ENCODE measurements around the gene CCS.
A peak's percentile ranks its signal among the peaks of the same experiment; 100 is the strongest.

The CCS gene

GRCh38 chr11:66592457-66593302 lies at the start of gene CCS, which contains the start of gene CCDC87:
TSS of gene CCS (plus strand) at chr11:66593185. CDS start at chr11:66593262, 77 bp downstream.
TSS of gene CCDC87 (minus strand) at chr11:66593063. CDS start at chr11:66593015, 48 bp downstream.
- DNase-seq, result peak; percentile 99

DNA sequence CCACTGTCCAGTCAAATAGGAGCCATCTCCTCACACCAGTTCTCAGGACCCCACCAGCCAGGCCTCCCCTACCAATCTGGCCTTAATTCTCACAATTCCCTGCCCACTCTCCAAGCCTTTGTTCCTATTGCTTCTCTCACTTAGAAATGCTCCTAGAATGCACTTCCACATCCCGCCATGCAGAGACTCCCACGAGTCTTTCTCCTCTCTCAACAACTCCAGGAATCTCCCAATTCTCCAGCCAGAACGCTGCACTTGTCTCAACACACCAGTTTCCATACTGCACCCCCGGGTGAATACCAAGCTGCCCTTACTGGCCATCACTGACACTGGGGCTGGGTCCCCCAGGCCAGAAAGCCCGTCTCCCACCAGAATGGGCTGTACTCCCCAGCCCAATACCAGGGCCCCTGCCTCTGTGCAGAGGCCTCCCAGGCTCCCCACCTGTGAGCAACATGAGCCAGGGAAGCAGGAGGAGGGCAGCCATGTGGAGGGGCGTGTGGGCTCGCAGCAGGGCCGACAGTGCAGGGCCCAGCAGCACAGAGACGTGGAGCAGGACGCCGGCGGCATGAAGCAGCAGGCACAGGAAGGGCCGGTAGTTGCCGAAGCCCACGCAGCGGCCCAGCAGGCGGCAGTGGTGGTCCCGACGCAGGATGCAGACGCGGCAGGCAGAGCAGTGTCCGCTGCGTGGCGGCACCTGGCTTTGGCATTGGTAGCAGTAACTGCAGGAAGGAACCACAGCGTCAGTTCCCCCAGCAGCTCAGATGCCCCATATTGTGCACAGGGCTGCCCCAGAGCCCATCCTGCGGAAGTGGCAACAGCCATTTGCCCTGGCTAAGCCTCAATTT lies 49.5 kb upstream of the CCS start:
- peak; percentile 57 for DNase-seq

DNA sequence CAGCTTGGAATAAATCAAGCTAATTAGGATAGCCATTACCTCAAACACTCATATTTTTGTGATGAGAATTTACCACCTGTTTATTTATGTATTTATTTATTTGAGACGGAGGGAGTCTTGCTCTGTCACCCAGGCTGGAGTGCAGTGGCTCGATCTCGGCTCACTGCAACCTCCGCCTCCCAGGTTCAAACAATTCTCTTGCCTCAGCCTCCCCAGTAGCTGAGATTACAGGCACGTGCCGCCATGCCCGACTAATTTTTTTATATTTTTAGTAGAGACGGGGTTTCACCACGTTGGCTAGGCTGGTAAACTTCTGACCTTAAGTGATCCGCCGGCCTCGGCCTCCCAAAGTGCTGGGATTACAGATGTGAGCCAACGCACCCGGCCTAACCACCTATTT lies 48.0 kb upstream of the CCS start:
- peak; percentile 35 for DNase-seq

DNA sequence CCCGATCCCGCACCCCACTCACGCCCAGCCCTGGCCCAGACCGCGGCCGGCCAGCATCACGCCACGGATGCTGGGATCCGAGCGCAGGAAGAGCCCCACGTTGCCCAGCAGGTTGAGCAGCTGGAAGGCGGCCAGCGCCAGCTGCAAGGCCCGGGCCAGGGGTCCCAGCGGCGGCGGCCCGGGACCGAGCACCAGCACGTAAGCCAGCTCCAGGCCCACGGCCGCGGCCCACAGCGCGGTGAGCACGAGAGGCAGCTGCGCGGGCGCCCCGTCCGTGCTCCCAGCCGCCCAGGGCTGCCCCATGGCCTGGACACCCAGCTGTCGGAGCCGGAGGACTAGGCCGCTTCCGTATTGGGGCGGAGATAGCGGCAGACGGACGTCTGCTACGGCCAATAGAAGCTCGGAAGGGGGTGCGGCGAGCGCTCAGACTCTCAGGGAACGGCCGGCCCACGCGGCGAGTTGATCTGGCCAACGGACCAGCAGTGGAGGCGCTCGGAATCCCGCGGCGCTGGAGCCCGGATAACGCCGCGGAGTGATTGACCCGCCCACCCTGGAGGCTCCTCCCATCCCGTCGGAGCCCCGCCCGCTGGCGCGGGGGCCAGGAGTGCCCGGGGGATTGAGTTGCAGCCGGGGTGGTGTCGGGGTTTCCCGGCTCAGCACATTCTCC lies 47.2 kb upstream of the CCS start, which contains the start of gene ZDHHC24:
TSS of gene ZDHHC24 (minus strand) at position 348 of the 667 bp plus-strand sequence. CDS start at position 303, 45 bp downstream.
- peak; percentile 99 for DNase-seq

DNA sequence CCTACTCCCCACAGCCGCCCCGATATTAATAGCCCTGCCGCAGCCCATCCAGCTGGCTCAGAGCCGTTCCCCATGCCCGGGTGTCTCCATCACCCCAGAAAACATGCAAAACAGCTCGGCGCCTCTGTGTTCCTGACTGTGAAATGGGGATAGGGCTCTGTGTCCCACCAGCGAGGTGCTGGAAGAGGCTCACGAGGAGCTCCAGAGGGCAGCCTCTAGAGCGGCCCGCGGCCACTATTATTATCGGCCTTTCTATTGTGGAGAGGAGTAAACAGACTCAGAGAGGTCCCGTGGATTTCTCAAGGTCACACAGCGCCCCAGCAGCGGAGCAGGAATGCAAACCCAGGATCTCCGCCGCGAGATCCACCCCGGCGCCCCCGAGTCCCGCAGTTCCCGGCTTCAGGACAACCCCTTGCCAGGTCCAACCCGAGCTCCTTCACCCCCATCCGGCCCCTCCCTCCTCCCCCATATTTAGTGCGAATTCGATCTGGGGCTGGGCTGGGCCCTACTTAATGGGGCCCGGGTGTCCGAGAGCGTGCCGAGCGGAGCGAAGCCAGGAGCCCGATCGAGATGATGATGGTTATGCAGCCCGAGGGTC lies 46.5 kb upstream of the CCS start, which contains the start of gene ACTN3:
TSS of gene ACTN3 (plus strand) at position 536 of the 598 bp plus-strand sequence. CDS start at position 571, 35 bp downstream.
- no peak for DNase-seq

- DNase-seq, result no peak
These were observed 45.9 kb upstream of the CCS start for GRCh38 chr11:66546966-66547661.

GRCh38 chr11:66547662-66548009 lies 45.3 kb upstream of the CCS start:
- DNase-seq, result no peak

- DNase-seq, result no peak
These were observed 44.9 kb upstream of the CCS start for GRCh38 chr11:66548041-66548440.

DNA sequence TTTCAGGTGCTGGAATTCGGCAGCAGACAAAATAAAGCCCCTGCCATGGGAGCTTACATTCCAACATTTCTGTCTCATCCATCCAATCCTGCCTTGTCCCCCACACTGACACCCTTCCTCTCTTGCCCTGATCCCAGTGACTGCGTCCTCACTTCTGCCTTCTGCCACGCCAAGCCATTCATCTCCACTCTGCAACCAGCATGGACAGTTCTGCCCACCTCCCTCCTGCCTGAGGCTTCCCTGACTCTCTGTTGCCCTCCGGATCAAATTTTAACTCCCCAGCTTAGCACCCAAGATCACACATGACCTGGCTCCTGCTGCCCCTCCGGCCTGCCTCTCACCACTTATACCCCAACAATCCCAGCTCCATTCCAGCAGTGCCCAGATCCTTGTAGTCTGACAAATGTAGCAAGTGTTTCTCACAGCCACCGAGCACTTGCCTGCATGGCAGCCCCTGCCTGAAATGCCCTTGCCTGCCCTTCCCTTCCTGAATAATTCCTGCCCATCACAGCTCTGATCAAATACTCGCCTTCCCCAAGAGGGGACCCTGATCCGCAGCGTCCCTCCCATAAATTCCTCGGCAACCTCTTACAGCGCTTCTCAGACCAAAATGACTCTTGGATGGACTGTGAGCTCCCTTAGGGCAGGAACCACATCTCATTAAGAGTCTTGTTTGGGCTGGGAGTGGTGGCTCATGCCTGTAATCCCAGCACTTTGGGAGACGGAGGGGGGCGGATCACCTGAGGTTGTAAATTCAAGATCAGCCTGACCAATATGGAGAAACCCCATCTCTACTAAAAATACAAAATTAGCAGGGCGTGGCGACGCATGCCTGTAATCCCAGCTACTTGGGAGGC lies 44.0 kb upstream of the CCS start:
- DNase-seq, result no peak

DNA sequence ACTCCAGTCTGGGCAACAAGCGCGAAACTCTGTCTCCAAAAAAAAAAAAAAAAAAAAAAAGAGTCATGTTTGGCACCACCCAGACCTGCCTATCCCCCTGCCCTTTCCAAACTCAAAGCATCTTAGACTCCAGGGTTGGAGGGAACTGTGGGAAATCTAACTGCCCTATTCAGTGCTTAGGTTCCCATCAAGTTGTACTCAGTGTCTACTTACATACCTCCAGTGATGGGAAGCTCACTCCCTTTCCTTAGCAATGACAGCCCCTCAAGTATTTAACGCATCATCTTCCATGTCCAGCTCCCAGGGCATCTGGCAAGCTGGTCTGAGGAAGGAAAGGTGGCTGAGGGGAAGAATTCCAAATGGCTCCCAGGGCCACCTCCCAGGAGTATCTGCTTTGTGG lies 43.3 kb upstream of the CCS start:
- DNase-seq, result no peak

- no peak for DNase-seq
These were observed 42.1 kb upstream of the CCS start for GRCh38 chr11:66550887-66551286.

DNA sequence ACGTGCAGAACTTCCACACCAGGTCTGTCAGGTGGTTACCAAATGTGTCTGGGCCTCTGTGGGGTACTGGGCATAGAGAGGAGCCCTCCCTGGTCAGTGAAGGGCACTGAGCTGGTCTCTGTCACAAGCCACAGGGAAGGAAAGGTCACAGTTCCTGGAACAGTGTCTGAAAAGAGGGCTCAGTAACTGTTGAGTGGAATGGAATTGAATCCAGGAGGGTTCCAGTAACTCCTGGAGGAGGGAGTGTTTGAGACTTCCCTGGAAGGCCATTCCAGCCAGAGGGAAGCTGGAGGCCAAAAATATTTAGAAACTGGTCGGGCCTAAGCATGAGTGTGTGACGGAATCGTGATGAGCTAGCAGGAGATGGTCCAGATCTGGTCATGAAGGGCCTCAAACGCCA lies 38.4 kb upstream of the CCS start:
- no peak for DNase-seq

DNA sequence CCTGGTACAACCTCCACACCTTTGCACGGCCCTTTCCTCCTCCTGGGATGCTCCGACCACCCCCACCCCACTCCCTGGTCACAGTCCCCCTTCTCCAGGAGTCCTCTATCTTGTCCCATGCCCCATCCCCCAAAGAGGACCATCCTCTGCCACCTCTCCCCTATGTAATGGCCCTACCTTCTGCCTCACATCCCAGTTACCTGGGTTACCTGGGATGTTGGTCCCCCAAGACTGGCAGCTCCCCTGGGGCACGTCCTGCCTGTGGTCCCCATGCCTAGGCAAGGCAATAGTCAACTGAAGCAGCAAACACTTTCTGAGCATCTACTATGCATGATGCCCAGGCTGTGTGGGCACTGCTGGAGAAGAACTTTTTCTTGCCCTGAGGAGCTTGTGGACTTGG lies 37.6 kb upstream of the CCS start:
- no peak for DNase-seq

- DNase-seq, result no peak
These were observed 36.9 kb upstream of the CCS start for GRCh38 chr11:66556086-66556485.

GRCh38 chr11:66557733-66558326 lies 35.2 kb upstream of the CCS start:
- no peak for DNase-seq

DNA sequence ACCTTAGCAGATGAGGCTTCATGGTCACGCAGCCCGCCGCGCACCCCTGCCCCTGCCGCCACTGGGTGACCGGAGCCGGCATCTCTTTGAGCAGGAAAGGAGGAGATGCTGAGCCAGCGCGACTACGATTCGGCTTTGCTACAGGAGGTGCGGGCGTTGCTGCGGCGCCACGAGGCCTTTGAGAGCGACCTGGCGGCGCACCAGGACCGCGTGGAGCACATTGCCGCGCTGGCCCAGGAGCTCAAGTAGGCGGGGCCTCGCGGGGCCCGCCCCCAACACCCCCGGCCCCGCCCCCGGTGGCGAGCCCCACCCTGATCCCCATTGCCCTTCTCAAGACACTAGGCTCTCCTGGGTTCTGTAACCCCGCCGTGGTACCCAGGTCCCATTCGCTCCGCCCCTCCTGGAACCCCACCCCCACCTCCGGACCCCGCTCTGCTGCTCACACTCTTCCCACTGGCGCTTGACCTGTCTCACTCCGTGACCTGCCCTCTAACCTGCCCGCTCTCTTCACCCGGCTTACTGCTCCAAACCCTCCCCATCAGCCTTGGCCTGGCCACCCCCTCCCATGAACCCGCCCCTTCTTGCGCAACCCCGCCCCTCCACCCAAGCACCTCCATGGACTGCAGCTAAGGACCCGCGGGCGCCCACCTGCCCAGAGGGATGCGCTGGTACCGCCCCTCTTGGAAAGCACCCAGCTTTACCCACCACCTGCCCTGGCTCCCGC lies 33.7 kb upstream of the CCS start:
- DNase-seq, result peak; percentile 39

GRCh38 chr11:66559866-66560676 lies 32.9 kb upstream of the CCS start:
- no peak for DNase-seq

DNA sequence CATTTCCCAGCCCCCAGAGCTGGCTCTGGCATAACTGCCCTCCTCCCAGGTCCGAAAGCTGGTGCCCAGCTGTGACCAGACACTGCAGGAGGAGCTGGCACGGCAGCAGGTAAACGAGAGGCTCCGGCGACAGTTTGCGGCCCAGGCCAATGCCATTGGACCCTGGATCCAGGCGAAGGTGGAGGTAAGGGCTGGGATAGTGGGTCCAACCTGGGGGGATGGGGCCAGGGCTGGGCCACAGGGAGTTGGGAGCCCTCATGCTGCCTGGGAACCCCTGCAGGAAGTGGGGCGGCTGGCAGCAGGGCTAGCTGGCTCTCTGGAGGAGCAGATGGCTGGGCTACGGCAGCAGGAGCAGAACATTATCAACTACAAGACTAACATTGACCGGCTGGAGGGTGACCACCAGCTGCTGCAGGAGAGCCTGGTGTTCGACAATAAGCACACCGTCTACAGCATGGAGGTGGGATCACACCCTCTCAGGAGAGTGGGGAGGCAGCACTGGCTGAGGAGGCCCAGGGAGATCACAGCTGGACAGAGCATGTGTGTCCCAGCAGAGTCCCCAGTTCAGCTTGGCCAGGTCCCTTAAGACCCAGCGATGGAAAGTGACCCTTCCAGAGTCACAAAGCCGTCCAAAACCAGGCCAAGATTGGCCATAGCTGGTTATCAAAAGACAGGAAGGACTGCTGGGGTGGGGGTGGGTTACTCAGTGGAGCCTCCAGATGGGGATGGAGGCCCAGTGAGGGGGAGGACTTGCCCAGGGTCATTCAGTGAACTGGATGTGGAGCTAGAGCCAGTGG lies 31.6 kb upstream of the CCS start:
- DNase-seq, result no peak

Measured in RPMI8226 (cell line).